GM21825 (cell line): ENCODE measurements around the gene TBL3.
"Not testable (repeated sequence)": the region's sequence is repeated elsewhere in the genome, so short reads cannot be mapped to it uniquely, and the experiment has no call there.

Source experiments
- ATAC-seq: cut with Tn5 transposase; IDR thresholded peaks from one replicate; pipeline ENCODE4 v1.9.1; 2021; ENCODE audit warnings: mild to moderate bottlenecking, moderate library complexity; ENCODE audit not compliant: unreplicated experiment

The TBL3 gene

GRCh38 chr16:1998852-1999801, 27.3 kb downstream of the TBL3 start:
- no peak for ATAC-seq

GRCh38 chr16:1999866-2000514, 28.1 kb downstream of the TBL3 start:
- ATAC-seq: no peak

DNA sequence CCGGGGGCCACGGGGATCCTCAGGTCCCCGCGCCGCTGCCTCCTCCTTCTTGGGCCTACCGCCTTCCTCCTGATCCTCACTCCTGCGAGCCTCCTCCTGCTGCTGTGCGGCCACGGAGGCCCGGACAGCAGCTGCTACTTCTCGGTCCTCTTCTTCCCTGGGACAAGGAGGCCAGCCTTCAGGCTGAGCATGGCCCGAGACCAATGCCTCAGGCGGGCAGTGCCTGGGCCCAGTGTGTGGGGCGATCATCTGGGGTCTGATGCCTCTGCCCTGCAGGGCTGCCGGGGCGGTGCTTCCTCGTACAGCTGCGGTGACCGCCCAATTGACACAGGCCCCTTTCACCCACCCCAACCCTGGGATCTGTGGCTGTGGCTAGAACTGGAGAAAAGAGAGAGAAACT, 29.2 kb downstream of the TBL3 start:
- no peak for ATAC-seq

- no peak for ATAC-seq
These were observed 29.9 kb downstream of the TBL3 start for GRCh38 chr16:2001456-2002355.

DNA sequence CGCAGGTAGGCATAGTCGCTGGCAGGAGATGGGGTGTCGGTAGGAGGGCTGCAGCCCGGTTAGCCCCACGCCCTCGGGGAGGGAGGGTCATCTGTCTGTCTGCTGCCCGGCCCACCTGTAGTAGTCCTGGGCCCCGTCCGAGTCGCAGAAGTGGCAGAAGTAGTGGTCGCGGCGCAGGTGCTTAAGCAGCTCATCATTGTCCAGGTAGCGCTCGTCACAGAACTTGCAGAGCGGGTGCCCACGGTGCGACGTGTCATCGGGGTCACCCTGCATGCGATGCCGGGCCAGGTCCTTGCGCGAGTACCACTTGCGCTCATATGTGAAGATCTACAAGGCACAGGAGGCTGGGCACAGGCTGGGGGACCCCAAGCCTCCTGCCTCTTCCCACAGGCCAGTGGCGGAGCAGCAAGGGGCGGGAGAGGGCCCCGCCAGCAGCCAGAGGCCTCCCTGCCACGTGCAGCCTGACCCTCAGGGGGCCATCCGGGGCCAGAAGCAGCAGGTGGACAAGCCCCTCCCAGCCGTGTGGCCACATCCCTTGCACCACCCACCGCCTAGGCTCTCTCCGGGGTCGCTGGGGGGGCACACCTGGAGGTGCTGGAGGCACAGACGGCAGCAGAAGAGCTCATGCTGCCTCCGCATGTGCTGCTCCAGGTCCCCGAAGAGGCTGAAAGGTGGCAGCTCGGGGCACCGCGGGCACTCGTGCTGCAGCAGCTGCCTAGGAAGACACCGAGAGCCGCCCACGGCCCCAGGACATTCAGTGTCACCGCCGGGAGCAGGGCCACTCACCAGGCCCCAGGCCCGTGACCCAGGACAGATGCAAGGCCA, 30.8 kb downstream of the TBL3 start:
- ATAC-seq: no peak

DNA sequence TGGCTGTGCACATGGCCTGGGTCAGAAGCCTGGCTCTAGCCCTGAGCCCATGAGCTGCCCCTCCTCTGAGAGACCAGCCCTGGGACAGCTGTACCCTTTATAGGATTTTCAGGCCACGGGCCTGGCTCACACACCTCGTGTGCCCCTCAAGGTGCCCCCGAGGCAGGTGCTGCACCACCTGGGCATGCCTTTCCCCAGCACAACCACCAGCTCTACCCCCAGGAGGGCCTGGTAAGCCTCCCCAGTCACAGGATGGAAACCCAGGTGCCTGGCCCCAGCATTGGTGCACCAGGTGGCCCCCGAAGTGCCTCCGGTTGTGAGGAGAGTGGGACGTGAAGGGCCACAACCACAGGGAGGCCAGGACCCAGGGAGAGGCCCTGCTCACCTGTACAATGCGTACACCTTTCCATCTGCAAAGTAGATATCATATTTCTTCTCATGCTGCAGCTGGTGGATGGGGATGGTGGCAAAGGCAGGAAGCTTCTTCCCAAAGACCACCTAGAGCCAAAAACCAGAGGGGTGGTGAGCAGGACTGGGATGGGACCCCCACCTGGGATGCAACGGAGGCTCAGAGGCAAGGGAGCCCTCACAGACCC, 31.5 kb downstream of the TBL3 start:
- no peak for ATAC-seq

DNA sequence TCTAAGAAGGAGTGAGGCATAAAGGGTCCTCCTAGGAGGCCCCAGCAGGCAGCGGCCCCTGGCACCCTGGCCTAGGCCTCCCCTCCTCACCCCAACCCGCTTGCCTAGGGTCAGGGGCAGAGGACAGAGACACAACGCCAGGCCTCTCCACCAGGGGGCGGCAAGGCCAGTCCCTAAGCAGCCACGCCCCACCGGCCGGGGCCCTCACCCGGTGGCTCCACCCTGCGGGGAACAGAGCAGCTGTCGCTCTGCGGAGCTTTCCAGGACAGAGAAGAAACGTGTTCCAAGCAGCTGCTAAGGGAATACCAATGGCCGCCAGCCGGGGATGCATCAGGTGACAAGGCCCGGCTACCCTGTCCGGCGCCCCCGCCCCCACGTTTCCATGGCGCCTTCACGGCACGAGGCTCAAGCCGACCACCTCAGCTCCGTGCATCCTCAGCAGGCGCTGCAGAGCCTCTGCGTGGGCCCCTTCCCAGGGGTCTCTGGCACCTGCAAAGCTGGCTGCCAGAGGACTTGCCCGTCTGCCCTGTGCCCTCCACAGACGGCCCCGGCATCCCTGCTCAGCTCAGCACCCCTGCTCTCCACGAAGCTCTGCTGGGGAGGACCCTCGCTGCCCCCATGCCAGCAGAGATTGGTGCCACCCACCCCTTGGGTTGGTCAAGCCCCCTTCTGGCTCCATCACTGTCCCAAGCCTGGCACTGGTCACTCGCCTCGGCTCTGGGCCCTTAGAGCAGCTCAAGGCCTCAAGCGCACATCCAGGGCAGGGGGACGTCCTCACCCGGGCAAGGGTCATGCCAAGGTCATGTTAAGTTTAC, 32.2 kb downstream of the TBL3 start:
- ATAC-seq: peak; percentile 60

- ATAC-seq: no peak
These were observed 33.1 kb downstream of the TBL3 start for GRCh38 chr16:2004795-2005517.

- no peak for ATAC-seq
These were observed 33.8 kb downstream of the TBL3 start for GRCh38 chr16:2005646-2006045.

DNA sequence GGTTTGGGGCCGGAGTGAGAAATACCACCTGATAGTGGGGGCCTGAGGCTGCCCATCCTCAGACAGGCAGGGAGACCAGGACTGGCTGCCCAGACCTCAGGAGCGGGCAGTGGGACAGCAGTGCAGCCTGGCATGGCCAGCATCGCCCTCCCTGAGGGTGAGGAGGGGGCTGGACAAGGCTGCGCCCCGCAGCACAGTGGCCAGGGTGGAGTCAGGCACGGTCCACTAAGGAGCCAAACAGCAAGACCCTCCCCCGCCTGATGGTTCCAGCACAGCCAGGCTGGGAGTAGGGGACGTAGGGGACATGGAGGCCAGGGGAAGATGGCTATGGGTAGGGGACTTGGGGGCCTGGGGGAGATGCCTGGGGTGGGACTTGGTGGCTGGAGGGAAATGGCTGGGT, 34.5 kb downstream of the TBL3 start:
- ATAC-seq: no peak

- ATAC-seq: no peak
These were observed 35.4 kb downstream of the TBL3 start for GRCh38 chr16:2007081-2007836.

- no peak for ATAC-seq
These were observed 36.2 kb downstream of the TBL3 start for GRCh38 chr16:2008009-2008526.

GRCh38 chr16:2008631-2009163, 36.8 kb downstream of the TBL3 start:
- no peak for ATAC-seq

DNA sequence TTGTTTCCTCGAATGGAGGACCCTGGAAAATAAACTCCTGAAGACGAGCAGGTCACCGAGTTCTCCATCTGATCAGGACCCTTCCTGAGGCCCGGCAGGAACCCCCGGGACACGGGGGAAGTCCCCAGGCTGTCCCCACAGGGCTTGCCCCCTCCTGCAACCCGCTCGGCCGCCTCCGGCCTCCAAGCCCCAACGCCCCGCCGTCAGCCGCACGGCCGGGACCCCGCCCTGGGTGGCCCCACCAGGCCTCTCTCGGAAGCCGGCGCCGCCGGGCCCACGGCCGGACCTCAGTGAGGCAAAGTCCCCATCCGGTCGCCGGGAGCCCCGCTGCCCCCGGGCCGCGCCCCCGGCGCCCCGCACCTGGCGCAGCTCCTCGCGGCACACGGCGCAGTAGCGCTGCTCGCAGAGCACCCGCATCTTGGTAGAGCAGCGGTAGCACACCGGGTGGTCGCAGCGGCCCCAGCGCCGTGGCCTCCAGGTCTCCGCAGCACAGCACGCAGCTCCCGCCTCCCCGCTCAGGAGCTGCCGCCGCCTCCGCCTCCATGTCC, 37.4 kb downstream of the TBL3 start:
- ATAC-seq: peak; percentile 23

DNA sequence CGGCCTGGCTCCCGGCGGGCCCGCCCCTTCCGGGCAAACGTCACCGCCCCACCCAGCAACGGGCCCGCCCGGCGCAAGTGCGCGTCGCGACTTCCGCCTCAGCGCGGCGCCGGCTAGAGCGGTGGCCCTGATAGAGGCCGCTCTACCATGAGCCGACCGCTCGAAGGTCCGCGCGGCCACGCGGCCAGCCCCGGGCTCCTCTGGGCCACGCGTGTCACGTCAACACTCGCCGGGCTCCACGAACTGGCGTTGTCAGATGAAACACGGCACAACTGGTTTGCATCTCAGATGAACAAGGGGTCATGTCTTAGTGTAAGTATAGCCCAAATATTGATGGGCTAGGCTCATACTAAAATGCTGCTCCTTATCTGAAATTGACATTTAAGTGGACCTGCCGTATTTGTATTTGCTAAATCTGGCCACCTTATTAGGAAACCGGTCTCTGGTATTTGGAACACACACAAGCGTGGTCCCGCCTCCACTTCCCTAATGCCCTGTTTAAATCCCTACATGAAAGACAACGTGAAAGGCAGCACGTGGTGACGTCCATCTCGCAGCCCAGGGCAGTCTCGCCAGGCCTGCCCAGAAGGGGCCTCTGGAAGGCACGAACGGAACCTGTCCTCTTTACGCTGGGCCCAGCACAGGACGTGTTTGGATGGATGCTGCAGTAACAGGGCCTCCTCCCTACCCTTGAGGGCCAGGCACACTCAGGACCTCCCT, 38.1 kb downstream of the TBL3 start, which contains the start of gene ZNF598:
TSS of gene ZNF598 (minus strand) at position 31 of the 720 bp plus-strand sequence.
- peak; percentile 74 for ATAC-seq

DNA sequence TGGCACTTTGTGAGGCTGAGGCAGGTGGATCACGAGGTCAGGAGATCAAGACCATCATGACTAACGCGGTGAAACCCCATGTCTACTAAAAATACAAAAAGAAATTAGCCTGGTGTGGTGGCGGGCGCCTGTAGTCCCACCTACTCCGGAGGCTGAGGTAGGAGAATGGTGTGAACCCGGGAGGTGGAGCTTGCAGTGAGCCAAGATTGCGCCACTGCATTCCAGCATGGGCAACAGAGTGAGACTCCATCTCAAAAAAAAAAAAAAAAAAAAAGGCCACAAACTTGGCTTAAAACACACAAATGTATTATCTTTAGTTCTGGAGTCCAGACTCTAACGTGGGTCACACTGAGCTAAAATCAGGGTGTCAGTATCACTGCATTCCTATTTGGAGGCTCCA, 39.9 kb downstream of the TBL3 start:
- not testable (repeated sequence) for ATAC-seq
